ENCODE measurements around the gene LCE3D. TPM values are rescaled to one million over a fixed set of nuclear protein-coding genes. Genes with fewer than 3 reads are reported as not detected.

The LCE3D gene
- total and polyA plus RNA-seq, 9 of the 15 experiments (the other 6 are each of a cell fraction or from before 2014, with no cell fraction given) = not detected

- intact Hi-C loops (cut with micrococcal nuclease) (no loop called here), in situ Hi-C loops (cut with MboI) (no loop called here)
- Histone ChIP-seq H3K36me3 (ENCODE audit: control insufficient read depth, insufficient read depth, low read length) (no peaks in the 10 kb centered on the region), H4K20me1 (replicated peaks; ENCODE audit: control insufficient read depth, insufficient read depth, low read length) (no peaks in the 10 kb centered on the region), H3K27ac (ENCODE audit: extremely low read depth, low read depth, low read length) (no peak within 1 kb of the TSS), H3K27me3 (ENCODE audit: control insufficient read depth in 2 of 2, insufficient read depth in 2 of 2, low read length in 2 of 2) (no peaks in the 10 kb centered on the region; a peak in 1 of 5 replicates), H3K9ac (ENCODE audit: insufficient read depth in 1 of 2, low read depth in 2 of 2, low read length in 2 of 2) (no peak within 1 kb of the TSS), H2AFZ (ENCODE audit: low read depth, low read length) (no peak within 1 kb of the TSS), H3K9me3 (replicated peaks; ENCODE audit: control insufficient read depth, insufficient read depth, low read depth, low read length) (no peaks in the 10 kb centered on the region), H3K4me3 (no peak within 1 kb of the TSS), H3K9me1 (ENCODE audit: control insufficient read depth, insufficient read depth, low read length) (no peaks in the 10 kb centered on the region), H3K79me2 (ENCODE audit: control insufficient read depth, insufficient read depth, low read length) (no peaks in the 10 kb centered on the region), H3K4me2 (ENCODE audit: insufficient read depth, low read length) (no peak within 1 kb of the TSS), H3K4me1 (replicated peaks in 1 of 2; ENCODE audit: control insufficient read depth in 2 of 2, insufficient read depth in 2 of 2, low read length in 2 of 2) (no peaks in the 10 kb centered on the region)
- no peak for DNase-seq (ENCODE audit: extremely low read depth in 1 of 4, low spot score in 3 of 4)
- no peak for FAIRE-seq
- TF ChIP-seq BCLAF1 (IDR thresholded peaks at IDR 0.05; ENCODE audit: borderline replicate concordance in 1 of 2, control insufficient read depth in 1 of 2, low read depth in 2 of 2, low read length in 1 of 2) = no peak
- no peak for TF ChIP-seq ZNF583 (CRISPR knock-in tag; IDR thresholded peaks at IDR 0.05)
- TF ChIP-seq ZFX (CRISPR knock-in tag; IDR thresholded peaks at IDR 0.05) = no peak
- no peak for TF ChIP-seq TFAP4 (CRISPR knock-in tag; IDR thresholded peaks at IDR 0.05; ENCODE audit: borderline replicate concordance)
- no peak for TF ChIP-seq PHF8 (IDR thresholded peaks at IDR 0.05; ENCODE audit: borderline replicate concordance, low read length)
- no peak for TF ChIP-seq ZNF3 (CRISPR knock-in tag; IDR thresholded peaks at IDR 0.05)
- TF ChIP-seq KLF1 (tag; IDR thresholded peaks at IDR 0.05) = no peak
- no peak for TF ChIP-seq HMGXB4 (CRISPR knock-in tag; IDR thresholded peaks at IDR 0.05)
- ChIA-PET CTCF (ENCODE audit: low intra/inter-chr PET ratio) (no interaction called here), POLR2A (no interaction called here)
- no TSS peak for BruUV-seq (replicated peaks)
- ATAC-seq = no peak
- 0% methylated on average over 1 of the region's 1 CpG for WGBS (ENCODE audit: insufficient coverage, low coverage, missing lambda C conversion rate)
Observed at GRCh38 chr1:152566681-152567080, 13.6 kb downstream of the LCE3D start, which contains the start of gene LCE3E. TSS of gene LCE3E (minus strand) at chr1:152566780. CDS start at chr1:152566208, 572 bp downstream.
